ENCODE measurements around the gene COBLL1.
A peak's percentile ranks its signal among the peaks of the same experiment; 100 is the strongest.

The COBLL1 gene

GRCh38 chr2:164821338-164821737 lies 20.3 kb downstream of the COBLL1 start:
- no peak for FAIRE-seq

GRCh38 chr2:164818149-164819136 lies 23.2 kb downstream of the COBLL1 start:
- peak; percentile 9 for FAIRE-seq

GRCh38 chr2:164816900-164817299 lies 24.7 kb downstream of the COBLL1 start:
- FAIRE-seq, result no peak

- no peak for FAIRE-seq
Measured at GRCh38 chr2:164816046-164816445, 25.6 kb downstream of the COBLL1 start.

- no peak for FAIRE-seq
Measured at GRCh38 chr2:164815071-164815793, 26.4 kb downstream of the COBLL1 start.

- FAIRE-seq, result no peak
Measured at GRCh38 chr2:164813535-164813934, 28.1 kb downstream of the COBLL1 start.

GRCh38 chr2:164812378-164812777 lies 29.2 kb downstream of the COBLL1 start:
- no peak for FAIRE-seq

- no peak for FAIRE-seq
Measured at GRCh38 chr2:164811819-164812218, 29.8 kb downstream of the COBLL1 start.

GRCh38 chr2:164810843-164811242 lies 30.8 kb downstream of the COBLL1 start:
- FAIRE-seq, result no peak

GRCh38 chr2:164808776-164809175 lies 32.8 kb downstream of the COBLL1 start:
- FAIRE-seq, result no peak

- peak; percentile 30 for FAIRE-seq
Measured at GRCh38 chr2:164803776-164804466, 37.7 kb downstream of the COBLL1 start.

- FAIRE-seq, result peak; percentile 6
Measured at GRCh38 chr2:164802095-164802707, 39.4 kb downstream of the COBLL1 start.

- no peak for FAIRE-seq
Measured at GRCh38 chr2:164800572-164800971, 41.1 kb downstream of the COBLL1 start.

GRCh38 chr2:164797627-164798026 lies 44.0 kb downstream of the COBLL1 start:
- FAIRE-seq, result no peak

GRCh38 chr2:164796999-164797398 lies 44.6 kb downstream of the COBLL1 start:
- no peak for FAIRE-seq

GRCh38 chr2:164794432-164795231 lies 47.0 kb downstream of the COBLL1 start:
- FAIRE-seq, result no peak

GRCh38 chr2:164794016-164794415 lies 47.6 kb downstream of the COBLL1 start:
- no peak for FAIRE-seq

- no peak for FAIRE-seq
Measured at GRCh38 chr2:164793529-164793928, 48.1 kb downstream of the COBLL1 start.

GRCh38 chr2:164792316-164793170 lies 49.1 kb downstream of the COBLL1 start:
- no peak for FAIRE-seq

GRCh38 chr2:164789968-164790367 lies 51.7 kb downstream of the COBLL1 start:
- no peak for FAIRE-seq

GRCh38 chr2:164786787-164787186 lies 54.8 kb downstream of the COBLL1 start:
- no peak for FAIRE-seq
